Measurements from ENCODE around the gene GGA1.
"Not testable (repeated sequence)": the region's sequence is repeated elsewhere in the genome, so short reads cannot be mapped to it uniquely, and the experiment has no call there.

Gene GGA1

DNA sequence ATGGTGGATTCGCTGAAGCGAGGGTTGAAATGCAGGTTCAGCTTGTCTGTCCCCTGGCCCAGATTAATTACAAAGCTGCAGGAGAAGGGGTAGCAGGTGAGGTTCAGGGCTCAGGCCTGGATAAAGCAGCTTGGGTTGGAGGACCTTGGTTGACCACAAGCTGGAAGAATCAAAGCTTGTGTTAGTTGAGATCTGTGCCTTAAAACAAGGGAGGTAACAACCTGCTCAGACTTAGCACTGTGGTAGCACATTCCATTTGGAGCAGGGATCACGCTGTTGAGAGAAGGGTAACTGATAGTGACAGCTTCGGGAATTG, 38.0 kb upstream of the GGA1 start:
- DNase-seq (ENCODE audit: low read depth), result no peak

GRCh38 chr22:37571258-37571991, 37.2 kb upstream of the GGA1 start:
- no peak for DNase-seq (ENCODE audit: low read depth)

DNA sequence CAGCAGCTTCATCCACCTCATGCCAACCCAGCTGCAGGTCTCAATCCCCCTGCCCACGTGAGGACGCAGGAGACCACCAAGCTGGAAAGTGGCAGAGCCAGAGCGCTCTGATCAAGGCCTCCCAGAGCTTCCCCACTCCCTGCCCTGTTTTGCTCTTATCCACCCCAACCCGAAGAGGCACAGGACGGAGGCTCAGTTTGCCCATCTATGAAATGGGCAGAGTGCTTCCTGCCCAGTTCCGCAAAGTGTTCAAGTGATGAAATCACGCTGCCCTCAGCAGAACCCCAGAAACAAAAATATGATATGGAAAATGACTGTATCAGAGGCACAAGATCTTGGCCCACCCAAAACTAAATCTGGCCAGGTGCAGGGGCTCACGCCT, 36.7 kb upstream of the GGA1 start:
- no peak for DNase-seq (ENCODE audit: low read depth)

DNA sequence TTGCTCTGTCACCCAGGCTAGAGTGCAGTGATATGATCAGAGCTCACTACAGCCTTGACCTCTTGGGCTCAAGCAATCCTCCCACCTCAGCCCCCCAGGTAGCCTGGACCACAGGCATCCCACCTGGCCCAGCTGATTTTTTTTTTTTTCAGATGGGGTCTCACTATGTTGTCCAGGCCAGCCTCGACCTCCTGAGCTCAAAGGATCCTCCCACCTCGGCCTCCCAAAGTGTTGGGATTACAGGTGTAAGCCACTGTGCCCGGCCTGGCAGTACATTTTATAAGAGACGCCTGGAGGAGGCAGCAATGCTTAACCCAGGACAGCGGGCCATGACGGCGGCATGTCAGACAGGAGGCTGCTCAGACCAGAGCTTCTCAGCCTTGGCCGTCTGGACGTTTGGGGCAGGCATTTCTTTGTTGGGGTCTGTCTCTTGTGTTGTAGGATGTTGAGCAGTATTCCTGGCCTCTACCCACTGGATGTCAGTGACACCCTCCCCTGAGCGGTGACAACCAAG, 33.1 kb upstream of the GGA1 start:
- DNase-seq (ENCODE audit: low read depth), result no peak

DNA sequence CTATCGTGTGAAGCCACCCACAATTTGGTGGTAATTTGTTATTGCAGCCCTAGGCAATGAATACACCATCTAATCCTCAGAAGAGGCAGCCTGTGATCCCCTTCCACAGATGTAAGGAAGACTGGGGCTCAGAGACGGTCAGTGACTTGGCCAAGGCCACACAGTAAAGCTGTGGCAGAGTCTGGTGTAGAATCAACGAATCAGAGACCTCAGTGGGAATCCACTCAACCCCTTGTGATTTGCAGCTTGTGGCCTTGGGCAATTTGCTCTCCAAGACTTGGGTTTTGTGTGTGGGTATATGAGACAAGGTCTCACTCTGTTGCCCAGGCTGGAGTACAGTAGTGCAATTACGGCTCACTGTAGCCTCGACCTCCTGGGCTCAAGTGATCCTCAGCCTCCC, 30.6 kb upstream of the GGA1 start:
- no peak for DNase-seq (ENCODE audit: low read depth)

- no peak for DNase-seq (ENCODE audit: low read depth)
Measured at GRCh38 chr22:37581504-37581903, 27.1 kb upstream of the GGA1 start.

GRCh38 chr22:37582526-37582925, 26.1 kb upstream of the GGA1 start:
- no peak for DNase-seq (ENCODE audit: low read depth)

DNA sequence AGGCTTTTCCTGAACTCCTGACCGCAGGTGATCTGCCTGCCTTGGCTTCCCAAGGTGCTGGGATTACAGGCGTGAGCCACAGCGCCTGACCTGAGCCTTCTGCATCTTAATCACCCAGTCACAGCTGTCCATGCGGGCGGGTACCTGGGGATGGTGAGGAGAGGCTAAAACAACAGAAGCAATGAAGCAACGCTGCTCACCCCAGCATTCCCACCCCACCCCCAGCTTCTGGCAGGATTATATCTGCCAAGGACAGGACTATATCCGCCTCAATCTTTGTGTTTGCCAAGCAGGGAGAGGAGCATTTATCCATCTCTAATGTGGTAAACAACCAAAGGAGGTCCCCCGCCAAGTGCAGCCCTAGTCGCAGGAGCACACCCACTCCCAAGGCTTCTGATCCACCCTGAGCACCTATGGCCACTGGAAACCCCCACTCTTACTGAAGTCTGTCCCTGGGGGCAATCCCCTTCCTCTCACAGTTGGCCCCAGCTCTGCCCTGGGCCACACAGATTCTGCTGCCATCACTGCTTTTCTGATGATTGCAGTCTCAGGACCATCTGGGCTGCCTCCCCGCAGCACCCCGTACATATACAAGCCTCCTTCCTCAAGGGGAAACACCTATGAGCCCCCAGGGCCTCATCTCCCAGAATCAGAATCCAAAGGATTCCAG, 20.0 kb upstream of the GGA1 start:
- DNase-seq (ENCODE audit: low read depth), result no peak

DNA sequence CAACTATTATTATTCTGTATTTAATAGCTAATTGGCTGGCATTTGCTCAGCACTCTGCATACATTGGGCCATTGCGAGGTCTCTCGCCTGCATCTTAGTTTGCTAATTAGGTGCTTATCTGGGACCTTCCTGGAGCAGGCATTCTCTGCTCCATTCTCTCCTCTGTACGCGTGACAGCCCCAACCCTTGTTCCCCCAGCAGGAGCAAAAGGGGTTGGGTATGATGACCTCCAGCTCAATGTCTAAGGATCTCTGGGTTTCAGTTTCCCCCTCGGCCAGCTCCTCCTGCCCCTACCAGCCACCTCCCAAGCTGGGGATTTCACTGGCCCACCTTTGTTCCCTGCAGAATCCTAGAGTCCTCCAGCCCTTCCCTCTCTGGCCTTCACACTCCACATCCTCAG, 19.0 kb upstream of the GGA1 start:
- no peak for DNase-seq (ENCODE audit: low read depth)

- not testable (repeated sequence) for DNase-seq (ENCODE audit: low read depth)
Measured at GRCh38 chr22:37591081-37591480, 17.6 kb upstream of the GGA1 start.

- no peak for DNase-seq (ENCODE audit: low read depth)
Measured at GRCh38 chr22:37591823-37592404, 16.7 kb upstream of the GGA1 start.

GRCh38 chr22:37594237-37594636, 14.4 kb upstream of the GGA1 start:
- no peak for DNase-seq (ENCODE audit: low read depth)

GRCh38 chr22:37599153-37599552, 9.5 kb upstream of the GGA1 start:
- DNase-seq (ENCODE audit: low read depth), result no peak

- no peak for DNase-seq (ENCODE audit: low read depth)
Measured at GRCh38 chr22:37601203-37601539, 7.5 kb upstream of the GGA1 start.

- no peak for DNase-seq (ENCODE audit: low read depth)
Measured at GRCh38 chr22:37601540-37602442, 6.8 kb upstream of the GGA1 start.

- DNase-seq (ENCODE audit: low read depth), result not testable (repeated sequence)
Measured at GRCh38 chr22:37602546-37603277, 5.9 kb upstream of the GGA1 start.

DNA sequence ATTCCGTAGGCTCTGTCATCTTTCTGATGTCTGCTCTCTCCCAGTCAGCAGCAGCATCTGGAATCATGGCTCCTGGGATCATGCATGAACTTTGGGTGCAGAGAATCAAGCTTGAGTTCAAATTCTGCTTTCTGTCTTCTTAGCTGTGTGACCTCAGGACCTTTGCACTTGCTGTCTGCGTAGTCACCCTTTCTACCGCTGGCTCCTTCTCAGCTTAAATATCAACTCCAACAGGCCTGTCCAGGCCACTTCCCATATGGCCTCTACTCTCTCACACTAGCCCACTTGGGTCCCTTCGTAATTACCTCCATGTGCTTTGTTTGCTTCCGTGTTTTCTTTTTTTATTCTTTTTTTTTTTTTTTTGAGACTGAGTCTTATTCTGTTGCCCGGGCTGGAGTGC, 4.6 kb upstream of the GGA1 start:
- no peak for DNase-seq (ENCODE audit: low read depth)

GRCh38 chr22:37604875-37605274, 3.8 kb upstream of the GGA1 start:
- no peak for DNase-seq (ENCODE audit: low read depth)

DNA sequence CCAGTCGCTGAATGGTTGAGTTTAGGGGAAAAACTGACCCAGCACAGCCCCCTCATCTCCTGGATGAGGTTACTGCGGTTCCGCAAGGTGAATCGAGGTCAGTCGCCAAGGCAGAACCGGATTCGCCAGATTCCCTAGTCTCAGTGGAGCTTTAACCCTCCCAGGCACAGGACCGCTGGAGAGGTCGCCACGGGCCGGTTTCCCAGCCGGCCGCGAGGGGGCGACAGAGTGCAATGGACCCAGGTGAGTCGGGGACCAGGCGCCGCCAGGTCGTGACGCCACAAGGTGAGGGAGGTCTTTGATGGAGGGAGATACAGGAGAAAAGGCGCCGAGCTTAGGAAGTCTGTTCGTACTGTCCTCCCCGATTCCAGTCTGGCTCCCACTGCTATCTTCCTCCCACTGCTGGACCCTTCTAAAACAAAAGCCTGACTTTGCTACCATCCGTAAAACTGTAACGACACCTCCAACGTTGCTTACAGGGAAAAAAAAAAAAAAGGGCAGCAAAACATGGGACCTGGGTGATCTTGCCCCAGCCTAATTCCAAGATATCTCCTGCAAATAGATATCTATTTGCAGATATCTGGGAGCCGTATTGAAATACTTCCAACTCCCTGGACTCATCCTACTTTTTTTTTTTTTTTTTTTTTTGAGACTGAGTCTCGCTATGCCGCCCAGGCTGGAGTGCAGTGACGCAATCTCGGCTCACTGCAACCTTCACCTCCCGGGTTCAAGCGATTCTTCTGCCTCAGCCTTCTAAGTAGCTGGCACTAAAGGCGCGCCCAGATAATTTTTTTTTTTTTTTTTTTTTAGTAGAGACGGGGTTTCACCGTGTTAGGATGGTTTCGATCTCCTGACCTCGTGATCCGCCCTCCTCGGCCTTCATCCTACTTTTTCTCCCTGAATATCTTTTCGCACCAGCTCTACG, 1.4 kb upstream of the GGA1 start:
- no peak for DNase-seq (ENCODE audit: low read depth)

DNA sequence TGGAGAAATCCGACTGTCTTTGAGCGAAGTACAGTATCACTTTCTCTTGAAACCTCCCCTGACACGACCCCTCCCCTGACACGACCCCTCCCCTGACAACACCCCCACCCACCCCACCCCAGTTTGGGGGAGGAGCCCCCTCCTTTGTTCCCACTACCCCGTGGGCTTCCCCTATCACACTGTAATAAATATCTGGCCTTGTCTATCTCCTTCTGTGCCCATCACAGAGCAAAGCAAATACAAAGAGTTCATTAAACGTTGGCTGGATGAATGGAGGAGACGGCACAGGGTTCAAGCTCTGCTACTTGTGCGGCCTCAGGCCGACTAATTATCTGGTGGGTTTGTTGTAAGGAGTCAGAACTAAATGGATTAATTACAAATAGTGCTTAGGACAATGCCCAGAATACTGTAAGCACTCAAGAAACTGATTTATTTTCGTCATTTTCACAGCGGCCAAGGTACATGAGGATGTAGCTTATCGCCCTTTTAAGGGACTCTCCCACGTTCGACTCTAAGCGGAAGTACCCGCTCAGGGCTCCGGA, 628 bp upstream of the GGA1 start:
- DNase-seq (ENCODE audit: low read depth), result no peak

Measured in HS-5 (cell line).